A549 (cell line): ENCODE data around the gene MANSC4. TPM values are rescaled to one million over a fixed set of nuclear protein-coding genes. Genes with fewer than 3 reads are reported as not detected.

Experiments used
- ATAC-seq, 2 experiments: fragments of 200-7000 bp in 1 of 2; fragments of >200 bp in 1 of 2; cut with Nextera tagmentation in 1 of 2; cut with Tn5 transposase in 1 of 2; 3 replicates each; pipeline versions ENCODE4 v1.8.0 to v1.9.1; 2018 to 2020; ENCODE audit warnings: mild to moderate bottlenecking in 1 of 2, moderate library complexity in 1 of 2
- CTCF ChIA-PET: fragments of 300-600 bp; sonication (Branson Sonifier 250); formaldehyde crosslinking; extraction: SDS; loops from one replicate; lab custom pipeline; 2021; ENCODE audit warnings: antibody characterized with exemption, inconsistent platforms; lab: Yijun Ruan, JAX
- POLR2A ChIA-PET: fragments of 350-600 bp; formaldehyde crosslinking; extraction: SDS; loops from one replicate; lab custom pipeline; 2021; ENCODE audit warnings: antibody characterized with exemption, inconsistent platforms; lab: Yijun Ruan, JAX
- DNase-seq, 2 experiments: peaks; one replicate each; pipeline versions ENCODE4 v3.0.0 to v3.0.0-alpha.2; 2011 to 2016; ENCODE audit warnings: low read depth in 1 of 2, low spot score in 1 of 2
- FAIRE-seq: peaks from 2 replicates; lab custom pipeline; 2011; peaks lifted over from hg19 to GRCh38; lab: Jason Lieb, UNC
- H3K27ac ChIP-seq, 2 experiments: fragments of >200 bp; sonication (Bioruptor Twin); formaldehyde crosslinking; 3 replicates each; pipeline ENCODE4 v1.5.1; 2016 to 2017
- H3K4me1 ChIP-seq: fragments of >200 bp; sonication (Bioruptor Twin); formaldehyde crosslinking; 3 replicates; pipeline ENCODE4 v1.6.1; 2016
- H3K4me2 ChIP-seq: fragments of >200 bp; sonication (Bioruptor Twin); formaldehyde crosslinking; 3 replicates; pipeline ENCODE4 v1.6.1; 2016
- H3K4me3 ChIP-seq: fragments of >200 bp; sonication (Bioruptor Twin); formaldehyde crosslinking; 3 replicates; pipeline ENCODE4 v1.5.1; 2016
- H3K9me3 ChIP-seq: fragments of >200 bp; sonication (Bioruptor Twin); formaldehyde crosslinking; 3 replicates; pipeline ENCODE4 v1.6.1; 2016
- CBX2 ChIP-seq: fragments of 200-600 bp; sonication (generic); IDR thresholded peaks from 2 replicates; pipeline ENCODE4 v1.6.1; 2016; ENCODE audit warnings: low read depth, mild to moderate bottlenecking, borderline replicate concordance
- CEBPB ChIP-seq, 2 experiments: fragments of >200 bp in 1 of 2; sonication (Bioruptor Twin) in 1 of 2; formaldehyde crosslinking in 1 of 2; IDR thresholded peaks; 2 replicates each; pipeline ENCODE4 v1.6.1; 2012 to 2016
- EHF ChIP-seq: fragments of 250-450 bp; sonication (Bioruptor Pico); IDR thresholded peaks from 2 replicates; pipeline ENCODE4 v1.5.0; 2020; ENCODE audit warnings: mild to moderate bottlenecking
- EHMT2 ChIP-seq: fragments of 200-600 bp; sonication (generic); IDR thresholded peaks from 2 replicates; pipeline ENCODE4 v1.6.1; 2016; ENCODE audit warnings: antibody characterized with exemption, low read depth, mild to moderate bottlenecking, moderate library complexity
- HDAC2 ChIP-seq: fragments of 200-600 bp; sonication (generic); IDR thresholded peaks from 2 replicates; pipeline ENCODE4 v1.6.1; 2016
- HES2 ChIP-seq: fragments of >200 bp; sonication (Bioruptor Twin); formaldehyde crosslinking; IDR thresholded peaks from 2 replicates; pipeline ENCODE4 v1.6.1; 2016
- HEYL ChIP-seq: fragments of 250-450 bp; sonication (Bioruptor Pico); IDR thresholded peaks from 2 replicates; pipeline ENCODE4 v1.8.0; 2021; ENCODE audit warnings: mild to moderate bottlenecking, moderate library complexity
- HMGXB4 ChIP-seq: fragments of 250-450 bp; sonication (Bioruptor Pico); IDR thresholded peaks from 2 replicates; pipeline ENCODE4 v1.5.0; 2021; ENCODE audit warnings: mild to moderate bottlenecking, moderate library complexity, borderline replicate concordance
- HOXB13 ChIP-seq: fragments of 250-450 bp; sonication (Bioruptor Pico); IDR thresholded peaks from 2 replicates; pipeline ENCODE4 v1.5.0; 2020; ENCODE audit warnings: low read depth, mild to moderate bottlenecking, moderate library complexity
- JUN ChIP-seq, 2 experiments: fragments of >200 bp; sonication (Bioruptor Twin); formaldehyde crosslinking; IDR thresholded peaks; 2 replicates in 1 of 2; 3 replicates in 1 of 2; pipeline ENCODE4 v1.6.1; 2016 to 2017
- KDM5A ChIP-seq: fragments of 200-600 bp; sonication (generic); IDR thresholded peaks from 2 replicates; pipeline ENCODE4 v1.6.1; 2016; ENCODE audit warnings: antibody characterized with exemption, mild to moderate bottlenecking
- MAFK ChIP-seq: fragments of 450-650 bp; IDR thresholded peaks from 2 replicates; pipeline ENCODE4 v1.6.1; 2014; ENCODE audit not compliant: partially characterized antibody
- MAX ChIP-seq: IDR thresholded peaks from 2 replicates; pipeline ENCODE4 v1.6.1; 2012
- MYC ChIP-seq: IDR thresholded peaks from 2 replicates; pipeline ENCODE4 v1.6.1; 2012; ENCODE audit warnings: mild to moderate bottlenecking, inconsistent platforms, low read length, improper control_type of control experiment, borderline replicate concordance
- NPAS2 ChIP-seq: fragments of 250-450 bp; sonication (Bioruptor Pico); IDR thresholded peaks from 2 replicates; pipeline ENCODE4 v1.8.0; 2022; ENCODE audit warnings: mild to moderate bottlenecking, moderate library complexity, borderline replicate concordance
- PBX3 ChIP-seq: IDR thresholded peaks from 2 replicates; pipeline ENCODE4 v1.6.1; 2012
- POLR2AphosphoS2 ChIP-seq: conservative IDR thresholded peaks from 2 replicates; pipeline ENCODE4 v1.6.1; 2012; ENCODE audit warnings: low read length, improper control_type of control experiment, inconsistent platforms
- RARB ChIP-seq: fragments of 250-450 bp; sonication (Bioruptor Pico); IDR thresholded peaks from 2 replicates; pipeline ENCODE4 v1.8.0; 2021; ENCODE audit warnings: mild to moderate bottlenecking, moderate library complexity
- RNF2 ChIP-seq: fragments of 200-600 bp; sonication (generic); IDR thresholded peaks from 2 replicates; pipeline ENCODE4 v1.6.1; 2016; ENCODE audit warnings: low read depth, mild to moderate bottlenecking, antibody characterized with exemption, moderate library complexity, borderline replicate concordance
- TFCP2L1 ChIP-seq: fragments of 250-450 bp; sonication (Bioruptor Pico); IDR thresholded peaks from 2 replicates; pipeline ENCODE4 v1.5.0; 2021; ENCODE audit warnings: mild to moderate bottlenecking
- TP53 ChIP-seq: fragments of 250-450 bp; sonication (Bioruptor Pico); IDR thresholded peaks from 2 replicates; pipeline ENCODE4 v1.5.0; 2021; ENCODE audit warnings: mild to moderate bottlenecking, moderate library complexity
- ZNF302 ChIP-seq: fragments of 250-450 bp; sonication (Bioruptor Pico); IDR thresholded peaks from 2 replicates; pipeline ENCODE4 v1.9.0; 2021; ENCODE audit warnings: inconsistent platforms, mild to moderate bottlenecking, moderate library complexity
- WGBS: methylation state at CpG from one replicate; pipeline ENCODE4 v1.1.6; 2017; ENCODE audit errors: missing lambda C conversion rate; 5-methylcytosine and 5-hydroxymethylcytosine counted together
- polyA plus RNA-seq, 4 experiments: library from polyadenylated mRNA; depleted of rRNA in 3 of 4; stranded (reverse); fragments of >200 nt; fragmentation: RNase III in 1 of 4; extraction: RNeasy Plus Mini Kit Qiagen cat#74134 plus additional on column Dnase treatment in 1 of 4; gene quantifications; 2 replicates in 3 of 4; 3 replicates in 1 of 4; pipeline ENCODE4 v1.2.3, GENCODE V29; 2011 to 2017

The MANSC4 gene
- polyA plus RNA-seq, 2 of the 4 experiments (the other 2 are of a cell fraction), result 0.09 to 0.12 TPM

GRCh38 chr12:27802511-27802910 is 22.5 kb upstream of the MANSC4 start:
- H3K4me1 ChIP-seq, result no peaks in the 10 kb centered on the region
- H3K27ac ChIP-seq, result no peak overlapping the region
- H3K4me2 ChIP-seq, result no peak overlapping the region
- ATAC-seq (no peak), DNase-seq (no peak), FAIRE-seq (no peak)
- WGBS, result 84% methylated on average over 4 of the region's 4 CpGs
- TF ChIP-seq HES2, result no peak
- no peak for TF ChIP-seq EHF (CRISPR knock-in tag)
- no peak for TF ChIP-seq NPAS2
- TF ChIP-seq HOXB13, result no peak
- TF ChIP-seq RARB (CRISPR knock-in tag), result no peak
- TF ChIP-seq MYC, result no peak
- TF ChIP-seq TP53 (CRISPR knock-in tag), result no peak
- no peak for TF ChIP-seq EHMT2
- no peak for TF ChIP-seq HMGXB4
- no peak for TF ChIP-seq CEBPB (IDR thresholded peaks at IDR 0.05)
- H3K9me3 ChIP-seq, result no peaks in the 10 kb centered on the region
- no peak overlapping the region for H3K4me3 ChIP-seq
- CTCF ChIA-PET, result interaction anchor here (1.1 to 1.6 kb wide), 2 partner anchors 9 to 17 kb away, joined by 3 to 4 read pairs; no protein-coding TSS in a partner anchor
- POLR2A ChIA-PET, result no interaction called here

GRCh38 chr12:27801630-27802029 is 21.6 kb upstream of the MANSC4 start:
- POLR2A ChIA-PET, result no interaction called here
- CTCF ChIA-PET, result interaction anchor here (0.6 to 1.6 kb wide), 3 partner anchors 9 to 18 kb away, joined by 3 to 4 read pairs (median 3); no protein-coding TSS in a partner anchor

More at GRCh38 chr12:27801630-27802029, 21.6 kb upstream of the MANSC4 start:
- no peak for FAIRE-seq
- Histone ChIP-seq H3K4me1 (no peaks in the 10 kb centered on the region), H3K4me2 (no peak overlapping the region), H3K27ac (no peak overlapping the region), H3K4me3 (no peak overlapping the region), H3K9me3 (no peaks in the 10 kb centered on the region)
- no peak for ATAC-seq
- DNase-seq, result no peak
- 91% methylated on average over 5 of the region's 5 CpGs for WGBS
- no peak for TF ChIP-seq EHMT2
- TF ChIP-seq MAFK, result no peak
- no peak for TF ChIP-seq MAX
- TF ChIP-seq HMGXB4, result no peak
- TF ChIP-seq KDM5A, result no peak
- no peak for TF ChIP-seq CBX2
- no peak for TF ChIP-seq HEYL
- no peak for TF ChIP-seq PBX3
- no peak for TF ChIP-seq TFCP2L1 (CRISPR knock-in tag)
- no peak for TF ChIP-seq TP53 (CRISPR knock-in tag)
- TF ChIP-seq HDAC2, result no peak
- no peak for TF ChIP-seq ZNF302 (CRISPR knock-in tag)
- TF ChIP-seq RNF2, result no peak
- TF ChIP-seq POLR2AphosphoS2, result no peak
- no peak for TF ChIP-seq JUN (IDR thresholded peaks at IDR 0.05)
